GM21529 (cell line): ENCODE data around the gene DLG2.

ENCODE experiments used
- ATAC-seq: cut with Tn5 transposase; IDR thresholded peaks from one replicate; pipeline ENCODE4 v1.9.1; 2021; ENCODE audit not compliant: unreplicated experiment

The DLG2 gene

GRCh38 chr11:84247926-84248325, 1379.2 kb downstream of the DLG2 start:
- ATAC-seq = no peak

- ATAC-seq = no peak
These were observed 1380.0 kb downstream of the DLG2 start for GRCh38 chr11:84247129-84247528.

GRCh38 chr11:84243629-84244263, 1383.4 kb downstream of the DLG2 start:
- peak; percentile 70 for ATAC-seq

- no peak for ATAC-seq
These were observed 1385.6 kb downstream of the DLG2 start for GRCh38 chr11:84241343-84242131.

DNA sequence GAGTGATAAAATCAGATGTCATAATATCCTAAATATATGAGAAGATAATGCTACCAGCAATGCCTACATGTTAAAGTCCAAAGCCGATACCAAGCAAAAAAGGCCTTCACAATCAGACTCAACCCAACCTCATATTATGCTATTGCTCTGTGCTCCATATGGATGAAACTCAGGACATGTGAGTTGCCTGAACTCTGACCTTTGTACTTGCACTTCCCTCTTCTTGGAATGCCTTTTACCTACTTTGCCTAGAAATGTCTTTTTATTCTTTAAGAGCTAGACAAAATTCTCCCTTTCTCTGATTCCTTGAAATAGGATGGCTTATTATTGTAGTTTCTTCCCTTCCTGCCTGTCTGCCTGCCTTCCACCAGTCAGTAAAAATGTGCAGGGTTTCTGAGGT, 1386.3 kb downstream of the DLG2 start:
- ATAC-seq = no peak

GRCh38 chr11:84236436-84236835, 1390.7 kb downstream of the DLG2 start:
- no peak for ATAC-seq

DNA sequence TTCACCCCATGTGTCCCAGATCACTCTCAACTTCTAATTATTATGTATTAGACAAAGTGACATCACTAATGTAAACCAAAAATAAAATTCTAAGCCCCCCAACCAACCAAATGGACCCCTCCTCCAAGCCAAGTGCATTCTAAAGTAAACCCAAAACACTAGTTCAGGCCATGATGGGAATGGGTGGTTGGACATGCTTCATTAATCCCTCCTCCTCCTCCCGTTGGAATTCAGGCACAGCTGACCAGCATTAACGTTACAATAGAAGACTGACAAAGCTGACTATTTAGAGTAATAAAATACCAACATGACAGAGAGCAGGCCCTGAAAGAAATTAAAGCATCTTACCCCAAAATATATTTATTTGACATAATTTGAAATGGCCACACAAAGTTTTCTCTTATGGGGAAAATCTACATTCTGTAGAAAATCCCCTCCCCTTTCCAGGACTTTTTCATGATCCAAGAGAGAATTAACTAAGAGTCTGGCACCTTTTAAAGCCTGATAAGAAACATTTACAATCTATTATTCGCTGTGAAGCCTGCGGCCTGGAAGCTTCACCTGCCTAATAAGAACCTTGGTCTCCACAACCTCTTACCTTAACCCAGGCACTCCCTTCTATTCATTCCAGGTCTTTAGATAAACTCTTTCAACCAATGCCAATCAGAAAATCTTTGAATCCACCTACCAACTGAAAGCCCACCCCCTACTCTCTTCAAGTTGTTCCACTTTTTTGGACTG, 1392.5 kb downstream of the DLG2 start:
- no peak for ATAC-seq

DNA sequence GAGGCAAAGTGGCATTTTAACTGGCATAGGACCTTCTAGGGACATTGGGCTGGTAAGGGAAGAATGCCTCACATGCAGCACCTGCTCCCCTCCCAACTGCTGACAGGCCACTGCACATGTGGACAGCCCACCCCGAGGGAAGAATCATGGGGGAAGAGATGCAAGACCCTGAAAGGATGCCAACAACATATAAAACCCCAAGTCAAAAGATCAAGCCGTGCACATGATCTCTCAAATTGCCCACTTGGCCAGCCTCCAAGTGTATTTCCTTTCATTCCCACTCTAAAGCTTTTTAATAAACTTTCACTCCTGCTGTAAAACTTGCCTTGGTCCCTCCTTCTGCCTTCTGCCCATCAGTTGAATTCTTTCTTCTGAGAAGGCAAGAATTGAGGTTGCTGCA, 1393.1 kb downstream of the DLG2 start:
- ATAC-seq = no peak

DNA sequence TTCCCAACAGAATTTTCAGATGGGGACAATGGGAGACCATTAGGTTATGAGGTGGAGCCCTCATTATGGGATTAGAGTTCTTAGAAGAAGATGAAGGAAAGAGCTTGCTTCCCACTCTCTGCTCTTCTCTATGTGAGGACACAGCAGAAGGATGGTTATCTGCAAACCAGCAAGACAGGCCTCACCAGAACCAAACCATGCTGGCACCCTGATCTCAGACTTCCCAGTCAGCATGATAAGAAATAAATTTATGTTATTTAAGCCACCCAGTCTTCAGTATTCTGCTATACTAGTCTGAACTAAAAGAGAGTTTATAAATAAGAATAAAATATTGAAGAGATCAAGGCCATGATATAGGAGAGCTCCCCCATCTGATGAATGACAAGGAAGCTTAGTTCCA, 1394.6 kb downstream of the DLG2 start:
- ATAC-seq = no peak

DNA sequence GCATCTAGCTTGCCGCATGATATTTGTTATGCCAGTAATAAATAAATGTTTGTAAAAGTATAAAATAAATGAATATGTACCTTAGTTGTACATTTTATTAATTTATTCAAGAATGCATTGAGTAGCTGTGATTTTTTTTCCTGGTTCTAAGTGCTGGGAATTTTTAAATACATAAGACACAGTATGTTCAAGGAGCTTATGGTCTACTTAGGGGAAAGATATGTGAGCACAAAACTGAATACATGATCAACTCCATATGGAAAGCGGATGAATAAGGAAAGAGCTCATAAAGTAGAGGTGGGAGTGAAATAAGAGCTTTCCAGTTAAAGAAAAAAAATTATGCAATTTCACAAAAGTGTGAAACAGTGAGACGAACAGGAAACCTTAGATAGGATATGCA, 1396.7 kb downstream of the DLG2 start:
- no peak for ATAC-seq

DNA sequence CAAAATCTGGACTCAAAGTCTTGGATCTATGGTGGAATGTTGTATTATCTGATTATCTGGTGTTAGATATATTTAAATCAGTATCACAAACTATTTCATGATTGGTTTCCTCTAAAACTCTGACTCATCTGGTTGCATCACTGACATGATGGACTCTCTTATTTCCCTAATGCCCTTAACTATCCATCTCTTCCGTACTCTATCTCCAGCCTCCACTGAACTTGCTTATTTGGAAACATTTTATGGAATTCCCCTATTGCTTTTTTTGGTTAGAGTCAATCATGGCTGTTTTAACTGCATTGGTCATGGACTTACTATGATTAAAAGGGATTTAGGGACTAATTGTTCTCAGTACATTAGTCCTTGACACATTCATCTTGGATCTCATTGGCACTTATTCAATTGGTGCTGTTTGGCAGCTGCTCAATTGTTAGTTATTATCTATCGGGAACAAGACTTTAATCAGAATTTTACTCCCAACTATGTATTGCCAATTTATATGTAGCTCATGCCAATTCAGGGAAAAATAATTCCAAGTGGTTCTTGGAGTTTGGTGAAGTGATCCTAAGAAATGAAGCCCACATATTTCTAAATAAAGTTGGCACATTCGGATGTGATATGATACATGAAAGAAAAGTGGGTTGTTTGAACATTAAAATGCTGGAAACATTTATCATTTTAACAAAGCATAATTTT, 1399.0 kb downstream of the DLG2 start:
- ATAC-seq = no peak

GRCh38 chr11:84224042-84224441, 1403.1 kb downstream of the DLG2 start:
- no peak for ATAC-seq

DNA sequence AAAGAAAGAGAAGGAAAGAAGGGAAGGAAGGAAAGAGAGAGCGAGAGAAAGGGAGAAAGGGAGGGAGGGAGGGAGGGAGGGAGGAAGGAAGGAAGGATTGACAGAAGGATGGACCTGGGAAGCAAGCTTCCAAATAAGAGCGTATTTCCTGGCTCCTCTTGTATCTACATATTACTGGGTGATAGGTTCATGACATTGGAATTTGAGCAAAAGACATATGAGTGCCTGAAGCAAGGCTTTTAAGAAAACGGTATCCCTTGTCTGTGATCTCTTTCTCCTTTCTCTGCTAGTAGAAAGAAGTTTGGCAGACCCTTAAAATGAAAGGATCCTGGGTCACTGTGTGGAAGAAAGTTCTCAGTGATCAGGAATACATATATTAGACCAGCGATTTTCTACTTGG, 1408.8 kb downstream of the DLG2 start:
- ATAC-seq = no peak

DNA sequence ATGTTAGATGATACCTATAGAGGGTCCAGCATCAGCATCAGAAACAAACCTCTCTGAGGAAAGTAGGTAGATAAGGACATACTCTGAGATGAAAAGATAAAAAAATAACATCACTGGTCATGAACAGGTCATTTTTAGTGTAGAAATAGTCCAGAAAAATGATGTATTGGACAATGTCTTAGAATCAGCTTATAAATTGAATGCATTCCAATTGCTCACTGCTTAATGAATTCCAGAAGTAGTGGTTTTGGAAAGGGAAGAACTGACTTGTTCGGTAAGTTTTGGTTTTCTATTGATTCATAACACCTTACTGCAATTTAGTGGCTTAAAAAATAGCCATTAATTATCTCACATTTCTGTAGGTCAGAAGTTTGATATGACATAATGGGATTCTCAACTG, 1411.5 kb downstream of the DLG2 start:
- ATAC-seq = no peak

DNA sequence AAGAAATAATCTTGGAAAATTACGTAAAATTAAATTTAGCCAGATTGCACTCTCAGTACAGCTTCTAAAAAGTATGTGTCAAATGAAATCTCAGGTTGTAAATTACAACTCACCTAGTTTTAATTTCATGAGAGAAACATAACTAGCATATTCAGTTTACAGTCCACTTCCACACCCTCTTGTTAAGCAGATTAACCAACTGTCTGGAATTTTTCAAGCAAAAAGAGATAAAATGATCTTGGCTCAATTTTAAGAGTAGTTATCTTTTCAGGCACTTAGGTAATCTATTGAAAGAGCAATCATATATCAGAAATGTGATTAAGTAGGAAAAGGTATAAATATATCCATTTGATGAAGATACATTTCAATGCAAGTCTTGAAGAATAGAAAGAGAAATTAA, 1412.6 kb downstream of the DLG2 start:
- no peak for ATAC-seq

DNA sequence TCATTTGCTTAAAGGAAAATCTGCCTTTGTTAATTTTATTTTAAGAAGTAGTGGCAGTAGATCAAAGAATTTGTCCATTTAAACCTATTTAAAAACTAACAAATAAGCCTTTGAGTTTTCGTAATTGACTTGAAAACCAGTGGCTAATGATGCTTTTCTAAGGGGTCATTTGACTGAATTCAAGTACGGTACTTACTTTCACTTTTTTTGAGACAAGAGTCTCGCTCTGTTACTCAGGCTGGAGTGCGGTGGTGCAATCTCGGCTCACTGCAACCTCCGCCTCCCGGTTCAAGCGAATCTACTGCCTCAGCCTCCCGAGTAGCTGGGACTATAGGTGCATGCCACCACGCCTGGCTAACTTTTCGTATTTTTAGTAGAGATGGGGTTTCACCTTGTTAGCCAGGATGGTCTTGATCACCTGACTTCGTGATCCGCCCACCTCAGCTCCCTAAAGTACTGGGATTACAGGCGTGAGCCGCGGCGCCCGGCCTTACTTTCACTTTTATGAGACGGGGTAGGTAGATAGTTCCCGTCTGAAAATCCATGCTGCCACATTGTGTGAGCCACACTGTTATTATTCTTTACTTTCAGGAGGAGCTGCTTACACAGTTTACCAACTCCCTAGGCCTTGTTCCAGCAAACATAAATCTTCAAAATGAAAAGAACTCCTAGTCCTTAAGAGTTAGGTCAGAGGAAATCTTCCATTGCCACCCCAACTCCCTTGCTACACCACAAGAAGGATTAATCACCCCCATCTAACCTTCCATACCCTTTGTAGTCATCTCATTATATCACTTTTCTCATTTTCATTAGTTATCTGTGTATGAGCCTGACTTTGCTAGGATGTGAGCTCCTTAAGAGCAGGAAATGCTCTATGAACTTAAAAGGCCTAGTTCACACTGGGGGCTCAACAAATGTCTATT, 1414.4 kb downstream of the DLG2 start:
- ATAC-seq = no peak

DNA sequence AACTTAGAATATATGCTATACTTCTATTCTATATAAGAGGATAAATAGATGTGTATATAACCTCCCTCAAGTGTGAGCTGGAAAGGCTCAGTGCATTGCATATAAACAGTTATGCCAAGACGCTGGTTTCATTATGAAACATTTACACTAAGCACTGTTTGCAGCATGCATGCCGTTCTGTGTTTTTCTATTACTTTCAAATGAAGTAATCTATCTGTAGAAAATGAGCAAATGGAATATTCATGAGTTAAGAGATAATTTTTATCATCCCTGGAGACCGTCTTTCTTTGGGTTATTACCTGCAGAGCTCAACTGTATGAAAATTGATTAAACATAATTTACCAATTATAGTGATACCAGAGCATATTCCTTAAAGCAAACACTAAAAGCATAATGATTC, 1415.2 kb downstream of the DLG2 start:
- ATAC-seq = no peak

DNA sequence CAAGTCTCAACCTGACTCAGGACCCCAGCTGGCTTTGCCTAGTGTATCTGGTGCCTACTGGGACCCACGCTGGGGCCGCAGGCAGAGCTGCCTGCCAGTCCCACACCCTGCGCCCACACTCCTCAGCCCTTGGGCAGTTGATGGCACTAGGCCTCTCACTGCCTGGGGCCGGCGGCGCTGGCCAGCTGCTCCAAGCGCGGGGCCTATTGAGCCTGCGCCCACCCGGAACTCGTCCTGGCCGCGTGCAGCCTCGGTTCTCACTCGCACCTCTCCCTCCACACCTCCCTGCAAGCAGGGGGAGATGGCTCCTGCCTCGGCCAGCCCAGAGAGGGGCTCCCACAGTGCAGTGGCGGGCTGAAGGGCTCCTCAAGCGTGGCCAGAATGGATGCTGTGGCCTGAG, 1432.4 kb downstream of the DLG2 start:
- no peak for ATAC-seq

DNA sequence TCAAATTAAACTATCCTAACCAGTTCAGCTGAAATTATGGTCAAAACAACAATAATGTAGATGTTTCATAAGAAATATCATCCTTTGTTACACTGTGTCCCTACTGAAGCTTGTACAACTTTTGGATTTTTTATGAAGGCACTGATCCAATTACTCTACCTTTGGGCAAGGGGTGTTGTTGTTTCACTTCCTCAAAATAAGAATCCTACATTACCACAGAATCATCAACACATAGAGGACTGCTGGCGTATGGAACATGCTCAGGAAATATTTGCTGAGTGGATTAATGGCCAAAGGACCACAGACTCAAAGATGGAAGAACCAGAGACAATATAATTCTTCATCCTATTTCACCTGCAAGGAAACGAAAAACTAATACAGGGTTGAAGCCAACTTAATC, 1433.4 kb downstream of the DLG2 start:
- ATAC-seq = no peak

DNA sequence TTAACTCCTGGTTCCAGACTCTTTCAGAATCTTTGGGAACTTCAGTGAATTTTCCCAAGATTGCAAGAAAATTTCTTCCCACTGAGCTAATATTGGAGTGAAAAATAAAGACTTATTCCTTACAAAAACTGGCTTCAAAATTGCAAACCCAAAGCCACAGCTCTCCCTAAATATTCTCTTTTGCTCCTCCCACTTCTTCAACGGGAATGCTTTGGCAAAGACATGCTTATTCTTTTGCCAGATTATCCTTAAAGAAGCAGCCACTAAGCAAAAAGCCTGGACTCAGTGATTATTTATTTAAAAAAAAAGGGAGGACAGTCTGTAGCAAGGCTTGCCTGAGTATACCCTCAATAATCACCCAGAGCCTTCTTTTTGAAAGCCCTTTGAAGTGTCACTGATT, 1438.6 kb downstream of the DLG2 start:
- ATAC-seq = no peak
